HG02981 (cell line): Measurements from ENCODE around the gene RBM17.
"Not testable (repeated sequence)": the region's sequence is repeated elsewhere in the genome, so short reads cannot be mapped to it uniquely, and the experiment has no call there.

Experiments used
- ATAC-seq: cut with Tn5 transposase; IDR thresholded peaks from one replicate; pipeline ENCODE4 v1.9.1; 2021; ENCODE audit warnings: mild to moderate bottlenecking, moderate library complexity; ENCODE audit not compliant: unreplicated experiment

The RBM17 gene, protein sequence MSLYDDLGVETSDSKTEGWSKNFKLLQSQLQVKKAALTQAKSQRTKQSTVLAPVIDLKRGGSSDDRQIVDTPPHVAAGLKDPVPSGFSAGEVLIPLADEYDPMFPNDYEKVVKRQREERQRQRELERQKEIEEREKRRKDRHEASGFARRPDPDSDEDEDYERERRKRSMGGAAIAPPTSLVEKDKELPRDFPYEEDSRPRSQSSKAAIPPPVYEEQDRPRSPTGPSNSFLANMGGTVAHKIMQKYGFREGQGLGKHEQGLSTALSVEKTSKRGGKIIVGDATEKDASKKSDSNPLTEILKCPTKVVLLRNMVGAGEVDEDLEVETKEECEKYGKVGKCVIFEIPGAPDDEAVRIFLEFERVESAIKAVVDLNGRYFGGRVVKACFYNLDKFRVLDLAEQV

GRCh38 chr10:6088721-6089333, at the start of gene RBM17:
TSS of gene RBM17 (plus strand) at chr10:6089034. CDS start at chr10:6097066, 8,032 bp downstream.
- ATAC-seq: peak; percentile 84

GRCh38 chr10:6039711-6040110, 49.1 kb upstream of the RBM17 start:
- no peak for ATAC-seq

- ATAC-seq: no peak
Measured at GRCh38 chr10:6040205-6040604, 48.6 kb upstream of the RBM17 start.

- not testable (repeated sequence) for ATAC-seq
Measured at GRCh38 chr10:6043377-6043776, 45.5 kb upstream of the RBM17 start.

DNA sequence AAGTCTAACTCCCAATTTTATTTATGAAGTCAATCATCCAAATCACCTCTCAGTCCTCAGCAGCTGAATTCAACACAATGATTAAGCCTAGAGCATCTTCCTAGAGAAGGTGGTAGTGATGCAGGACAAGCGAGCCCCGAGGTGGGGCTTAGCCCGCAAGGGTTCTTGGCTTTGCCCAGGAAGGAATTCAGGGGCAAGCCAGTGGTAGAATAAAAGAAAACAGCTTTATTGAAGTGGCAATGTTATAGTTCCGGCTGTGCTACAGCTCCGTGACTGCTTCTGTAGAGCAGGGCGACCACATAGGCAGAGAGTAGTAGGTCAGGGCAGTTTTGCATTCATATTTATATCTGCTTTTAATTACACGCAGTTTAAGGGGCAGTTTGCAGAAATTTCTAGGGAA, 44.8 kb upstream of the RBM17 start:
- ATAC-seq: no peak

DNA sequence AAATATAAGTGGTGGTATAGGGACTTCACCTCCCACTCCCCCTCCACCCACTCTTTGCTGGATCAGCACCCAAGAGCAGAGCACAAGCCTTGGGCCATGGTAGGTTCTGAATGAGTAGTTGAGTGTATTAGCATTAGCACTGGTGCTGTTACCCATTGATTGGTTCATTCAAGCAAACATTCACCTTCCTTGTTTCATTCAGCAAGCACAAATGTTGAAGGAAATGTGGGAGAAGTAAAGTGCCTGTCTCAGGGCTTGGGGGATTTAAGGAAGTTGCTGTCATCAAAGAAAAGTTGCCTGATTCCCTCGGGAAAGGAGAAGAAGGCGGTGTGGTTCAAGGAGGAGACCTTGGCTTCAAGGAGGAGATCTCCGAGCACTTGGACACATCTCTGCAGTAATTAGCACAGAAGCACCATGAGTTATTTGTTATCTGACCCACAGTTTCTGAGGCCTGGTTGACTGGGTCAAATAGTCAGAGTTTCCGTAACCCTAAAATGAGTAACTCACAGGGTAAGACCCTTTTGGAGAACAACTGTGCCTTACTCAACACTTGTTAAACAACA, 44.0 kb upstream of the RBM17 start:
- no peak for ATAC-seq

DNA sequence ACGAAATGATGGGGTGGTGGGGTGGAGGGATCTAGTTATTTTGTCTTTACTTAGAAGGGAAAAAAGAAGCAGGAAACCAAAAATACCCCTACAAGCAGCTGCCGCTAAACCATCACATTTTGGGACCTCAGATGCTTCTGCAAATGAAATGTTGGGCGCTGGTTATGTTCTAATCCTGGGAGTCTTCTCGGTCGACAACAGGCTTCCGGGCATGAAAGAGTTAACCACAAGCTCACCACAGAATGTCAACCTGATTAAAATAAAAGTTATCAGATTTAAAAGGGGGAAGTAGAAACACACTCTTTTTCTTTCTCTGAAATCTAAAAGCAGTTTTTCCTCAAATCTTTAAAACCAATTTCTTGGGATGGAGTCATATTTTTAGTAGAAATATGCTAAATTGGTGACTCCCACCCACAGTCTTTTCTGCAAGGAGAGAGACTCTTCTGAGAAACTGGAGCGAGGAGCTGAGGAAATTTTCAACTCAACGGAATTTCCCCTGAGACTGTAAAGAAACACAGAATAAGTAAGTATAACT, 43.5 kb upstream of the RBM17 start:
- no peak for ATAC-seq

DNA sequence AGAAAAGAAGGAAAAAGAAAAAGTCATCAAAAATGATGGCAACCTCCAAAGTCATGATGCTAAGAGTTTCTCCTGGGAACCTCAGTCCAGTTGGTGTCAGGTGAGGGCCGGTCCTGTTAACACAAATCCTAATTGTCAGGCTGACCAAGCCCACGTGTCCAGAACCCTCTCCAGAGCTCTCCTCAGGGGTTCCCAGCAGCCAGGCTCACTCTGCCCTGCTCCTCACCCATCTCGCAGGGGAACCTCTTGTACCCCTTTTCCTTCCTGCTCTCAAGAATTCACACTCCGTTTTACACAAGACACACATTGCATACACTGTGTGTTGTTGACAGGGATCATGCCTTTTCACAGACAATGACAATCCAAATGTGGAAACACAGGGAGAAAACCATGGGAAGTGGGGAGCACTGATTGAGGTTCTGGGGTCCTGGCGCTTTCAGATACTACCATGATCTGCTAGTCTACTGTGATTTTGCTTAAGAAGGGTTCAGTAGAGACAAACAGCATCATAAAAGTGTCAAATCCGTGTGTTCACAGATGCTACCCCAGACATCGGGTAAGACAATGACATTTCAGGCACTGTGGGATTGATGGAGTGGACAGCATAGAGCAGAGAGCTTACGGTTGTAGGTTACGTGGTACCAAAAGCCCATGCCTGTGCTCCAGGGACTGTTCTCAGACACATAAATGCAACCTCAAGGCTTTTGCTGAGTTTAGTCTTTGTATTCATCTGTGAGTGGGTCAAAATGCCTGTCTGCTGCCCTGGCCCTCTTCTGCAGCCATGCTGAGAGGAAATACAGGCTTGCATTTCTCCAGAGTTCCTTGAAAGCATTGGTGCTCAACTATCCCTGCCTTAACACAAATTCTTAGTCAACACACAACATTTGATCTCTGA, 42.7 kb upstream of the RBM17 start:
- ATAC-seq: no peak

GRCh38 chr10:6046773-6047611, 41.8 kb upstream of the RBM17 start:
- ATAC-seq: no peak

DNA sequence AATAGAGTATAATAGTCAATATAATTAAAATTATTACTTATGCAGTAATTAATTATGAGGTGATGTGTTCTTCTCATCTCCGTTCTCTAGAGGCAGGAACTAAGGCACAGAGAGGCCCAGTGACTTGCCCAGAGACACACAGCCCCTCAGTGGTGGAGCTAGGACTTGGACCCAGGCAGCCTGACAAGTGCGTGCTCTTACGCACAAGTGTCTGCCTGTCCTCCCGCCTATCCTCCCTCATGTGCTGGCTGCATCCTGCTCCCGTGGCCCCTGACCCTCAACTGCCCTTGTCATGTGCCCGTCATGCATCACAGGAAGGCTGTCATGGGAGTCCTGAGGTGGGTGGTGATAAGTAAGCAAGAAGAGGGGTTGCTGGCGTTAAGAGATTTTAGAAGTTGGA, 41.0 kb upstream of the RBM17 start:
- ATAC-seq: no peak

- no peak for ATAC-seq
Measured at GRCh38 chr10:6048281-6049030, 40.4 kb upstream of the RBM17 start.

DNA sequence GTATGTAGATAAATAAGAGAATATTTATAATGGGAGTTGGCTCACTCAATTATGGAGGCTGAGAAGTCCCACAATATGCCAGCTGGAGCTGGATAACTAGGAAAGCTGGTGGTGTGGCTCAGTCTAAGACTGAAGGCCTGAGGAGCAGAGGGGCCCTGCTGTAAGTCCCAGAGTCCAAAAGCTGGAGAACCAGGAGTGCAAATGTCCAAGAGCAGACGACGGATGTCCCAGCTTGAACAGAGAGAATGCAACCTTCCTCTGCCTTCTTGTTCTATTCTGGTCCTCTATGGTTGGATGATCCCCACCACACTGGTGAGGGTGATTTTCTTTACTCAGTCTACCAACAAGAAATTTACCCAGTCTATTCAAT, 39.8 kb upstream of the RBM17 start:
- no peak for ATAC-seq

DNA sequence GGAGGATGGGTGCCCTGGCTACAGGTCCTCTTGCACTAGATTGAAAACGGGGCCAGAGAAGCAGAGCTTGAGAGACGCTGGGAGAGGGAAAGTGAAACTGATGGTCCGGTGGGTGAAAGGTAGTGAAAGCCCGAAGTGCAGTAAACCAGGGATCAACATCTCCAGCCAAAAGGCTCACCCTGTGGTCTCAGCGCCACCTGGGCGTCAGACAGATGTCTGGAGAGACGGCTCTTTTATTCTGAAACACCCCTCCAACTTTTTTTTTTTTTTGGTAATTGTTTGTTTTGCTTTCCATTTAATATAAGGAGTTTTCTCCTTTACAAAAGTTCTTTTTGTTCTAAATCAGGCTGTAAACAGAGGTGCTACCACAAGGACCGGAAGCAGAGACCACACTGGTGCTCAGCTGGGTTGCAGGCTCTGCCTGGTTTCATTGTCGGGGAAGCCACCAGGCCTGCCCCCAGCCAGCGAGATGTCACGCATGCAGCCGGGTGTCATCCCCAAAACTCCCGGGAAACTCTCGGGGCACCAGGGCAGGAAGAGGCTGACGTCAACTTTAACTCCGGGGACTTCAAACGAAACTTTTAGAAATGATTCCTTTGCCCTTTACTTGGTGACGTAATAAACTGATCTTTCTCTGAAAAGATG, 37.9 kb upstream of the RBM17 start:
- ATAC-seq: peak; percentile 64

DNA sequence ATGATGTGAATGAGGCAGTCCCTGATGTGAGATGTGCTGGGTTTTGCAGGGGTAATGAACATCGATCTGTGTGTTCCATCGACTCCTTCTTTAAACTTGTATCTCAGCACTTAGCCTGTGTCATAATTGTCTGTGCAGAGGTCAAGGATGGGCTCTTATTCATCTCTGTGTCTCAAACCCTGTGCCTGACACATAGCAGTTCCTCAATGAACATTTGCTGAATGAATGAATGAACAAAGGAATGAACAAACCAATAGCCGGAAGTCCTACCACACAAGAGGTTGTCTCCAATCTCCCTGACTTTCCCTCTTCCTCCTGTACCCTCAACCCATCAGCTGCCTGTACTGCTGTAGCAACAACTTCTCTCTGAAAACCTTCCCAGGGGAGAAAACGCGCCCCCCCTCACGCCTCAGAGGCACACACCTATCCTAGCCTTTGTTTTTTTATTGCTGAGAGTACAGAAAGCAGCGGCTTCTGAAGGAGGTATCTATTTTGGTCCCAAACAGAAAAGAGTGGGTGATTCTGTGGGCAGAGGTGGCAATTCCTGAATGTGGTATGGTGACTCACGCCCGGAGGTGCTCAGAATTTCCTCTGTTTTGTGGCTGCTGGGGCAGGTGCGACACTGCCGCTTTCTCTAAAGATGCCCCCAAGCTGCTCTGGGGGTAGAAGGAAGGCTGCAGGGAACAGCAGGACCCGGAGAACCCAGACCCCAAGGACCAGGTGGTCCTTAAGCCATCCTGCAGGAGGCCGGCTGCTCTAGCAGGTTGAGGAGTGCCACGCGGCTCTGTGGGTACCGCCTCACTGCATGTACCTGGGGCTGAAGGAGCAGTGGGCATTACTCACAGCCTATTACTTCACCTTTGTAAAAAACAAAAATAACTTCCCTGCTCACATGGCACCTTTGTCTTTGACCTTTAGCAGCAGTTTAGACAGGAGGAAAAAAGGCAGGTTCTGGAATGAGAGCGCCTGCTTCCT, 36.3 kb upstream of the RBM17 start:
- peak; percentile 21 for ATAC-seq

- ATAC-seq: no peak
Measured at GRCh38 chr10:6053303-6053702, 35.5 kb upstream of the RBM17 start.

DNA sequence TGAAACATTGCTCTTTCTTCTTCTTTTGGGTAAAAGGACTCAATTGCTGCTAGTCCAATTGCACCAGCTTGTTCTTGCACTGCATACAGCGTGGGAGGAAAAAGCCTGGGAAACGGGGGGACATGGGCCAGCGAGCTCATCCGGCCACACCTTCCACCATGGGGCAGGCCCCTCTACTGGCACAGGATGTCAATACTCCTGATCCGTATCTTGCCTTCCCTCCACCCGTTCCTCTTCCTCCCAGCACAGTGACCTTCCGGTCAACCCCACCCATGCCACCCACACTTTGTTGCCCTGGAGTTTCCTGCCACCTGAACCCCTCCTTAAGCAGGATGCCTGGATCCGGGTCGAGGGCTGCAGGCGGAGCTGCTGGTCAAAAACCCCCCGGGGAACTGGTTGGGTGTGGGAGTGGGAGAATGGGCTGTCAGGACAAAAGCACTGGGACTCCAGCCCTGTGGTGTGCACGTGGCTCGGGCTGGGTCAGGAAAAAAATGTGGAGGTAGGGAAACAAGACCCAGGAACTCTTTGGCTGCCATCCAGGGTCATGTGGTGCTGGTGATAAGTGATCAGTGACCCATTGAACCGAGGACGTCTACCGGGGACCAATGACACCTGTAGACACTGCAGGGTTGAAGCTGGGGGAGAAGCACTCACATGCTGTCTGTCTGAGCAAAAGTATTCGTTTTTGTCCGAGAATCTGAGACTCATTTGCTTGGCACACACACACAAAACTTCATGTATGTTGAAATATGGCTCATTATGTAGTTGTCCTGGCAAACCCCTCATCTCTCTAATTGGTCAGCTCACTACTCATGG, 34.8 kb upstream of the RBM17 start:
- ATAC-seq: no peak

GRCh38 chr10:6054884-6055283, 34.0 kb upstream of the RBM17 start:
- ATAC-seq: no peak
